SJCRH30 (cell line): Measurements from ENCODE around the gene SORCS2. TPM values are rescaled to one million over a fixed set of nuclear protein-coding genes. Genes with fewer than 3 reads are reported as not detected.

Experiments
- DNase-seq, 2 experiments: peaks; one replicate each; pipeline ENCODE4 v3.0.0-alpha.2; 2015 to 2020
- H3K27ac ChIP-seq: fragments of 250-450 bp; sonication (Bioruptor Pico); 2 replicates; pipeline ENCODE4 v1.5.1; 2020; ENCODE audit warnings: mild to moderate bottlenecking, moderate library complexity
- H3K27me3 ChIP-seq: fragments of 250-450 bp; sonication (Bioruptor Pico); 2 replicates; pipeline ENCODE4 v1.5.1; 2020; ENCODE audit warnings: mild to moderate bottlenecking, moderate library complexity
- H3K36me3 ChIP-seq: fragments of 250-450 bp; sonication (Bioruptor Pico); 2 replicates; pipeline ENCODE4 v1.5.1; 2020; ENCODE audit warnings: mild to moderate bottlenecking, moderate library complexity
- H3K4me1 ChIP-seq: fragments of 250-450 bp; sonication (Bioruptor Pico); 2 replicates; pipeline ENCODE4 v1.5.1; 2020; ENCODE audit warnings: mild to moderate bottlenecking, moderate library complexity
- H3K4me3 ChIP-seq: fragments of 250-450 bp; sonication (Bioruptor Pico); 2 replicates; pipeline ENCODE4 v1.5.1; 2020; ENCODE audit warnings: mild to moderate bottlenecking, moderate library complexity
- H3K9me3 ChIP-seq: fragments of 250-450 bp; sonication (Bioruptor Pico); replicated peaks from 2 replicates; pipeline ENCODE4 v1.5.1; 2020; ENCODE audit warnings: mild to moderate bottlenecking, moderate library complexity
- total RNA-seq: library from RNA; depleted of rRNA; stranded (reverse); fragments of >200 nt; shearing (Covaris generic); gene quantifications from 2 replicates; pipeline ENCODE4 v1.2.3, GENCODE V29; 2014

SORCS2 gene
- total RNA-seq, 1 experiment from 2014 or later = 1.4 TPM

DNA sequence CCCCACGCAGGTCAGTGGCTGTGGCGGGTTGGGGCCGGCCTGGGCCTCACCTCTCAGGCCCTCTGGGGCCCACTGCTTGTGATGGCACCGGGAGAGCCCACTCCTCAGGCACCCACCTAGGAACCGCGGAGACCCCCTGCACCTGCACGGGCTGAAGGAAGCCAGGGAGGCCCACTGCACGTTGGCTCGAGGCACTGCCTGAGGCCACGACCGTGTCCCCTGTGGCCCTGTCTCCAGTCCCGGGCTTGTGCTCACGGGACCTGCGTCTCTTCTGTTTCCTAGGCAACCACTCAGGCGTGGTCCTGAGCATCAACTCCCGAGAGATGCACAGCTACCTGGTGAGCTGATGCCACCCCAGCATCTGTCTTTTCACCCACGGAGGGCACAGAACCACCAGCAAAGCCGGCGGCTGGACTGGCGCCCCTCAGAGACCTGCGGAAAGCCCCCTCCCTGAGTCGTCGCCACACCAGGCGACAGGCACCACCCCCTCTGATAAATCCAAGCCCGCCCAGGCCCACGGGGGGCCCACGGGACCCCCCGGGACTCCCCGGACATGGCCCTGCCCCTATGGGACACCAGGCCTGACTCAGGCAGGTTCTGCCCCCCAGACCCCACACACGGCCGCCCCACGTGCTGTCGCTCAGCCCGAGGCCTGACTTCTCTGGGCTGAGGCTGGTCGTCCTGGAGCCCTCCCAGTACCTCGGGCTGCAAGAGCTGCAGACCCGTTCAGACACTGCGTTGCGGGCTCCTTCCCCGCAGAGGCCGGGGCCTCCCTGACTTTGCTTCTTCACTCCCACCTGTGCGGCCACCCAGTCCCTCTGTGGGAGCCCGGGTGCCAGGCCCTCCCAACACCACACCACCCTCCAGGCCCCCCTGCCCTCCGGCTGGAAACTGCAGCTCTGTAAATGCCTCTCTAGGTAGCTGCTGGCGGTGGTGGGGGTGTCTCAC lies 547.9 kb downstream of the SORCS2 start:
- no peak for DNase-seq
- H3K4me1 ChIP-seq = no peaks in the 10 kb centered on the region
- no peak overlapping the region for H3K4me3 ChIP-seq
- no peaks in the 10 kb centered on the region for H3K27me3 ChIP-seq
- no peak overlapping the region for H3K27ac ChIP-seq
- H3K36me3 ChIP-seq = no peaks in the 10 kb centered on the region
- no peaks in the 10 kb centered on the region for H3K9me3 ChIP-seq

DNA sequence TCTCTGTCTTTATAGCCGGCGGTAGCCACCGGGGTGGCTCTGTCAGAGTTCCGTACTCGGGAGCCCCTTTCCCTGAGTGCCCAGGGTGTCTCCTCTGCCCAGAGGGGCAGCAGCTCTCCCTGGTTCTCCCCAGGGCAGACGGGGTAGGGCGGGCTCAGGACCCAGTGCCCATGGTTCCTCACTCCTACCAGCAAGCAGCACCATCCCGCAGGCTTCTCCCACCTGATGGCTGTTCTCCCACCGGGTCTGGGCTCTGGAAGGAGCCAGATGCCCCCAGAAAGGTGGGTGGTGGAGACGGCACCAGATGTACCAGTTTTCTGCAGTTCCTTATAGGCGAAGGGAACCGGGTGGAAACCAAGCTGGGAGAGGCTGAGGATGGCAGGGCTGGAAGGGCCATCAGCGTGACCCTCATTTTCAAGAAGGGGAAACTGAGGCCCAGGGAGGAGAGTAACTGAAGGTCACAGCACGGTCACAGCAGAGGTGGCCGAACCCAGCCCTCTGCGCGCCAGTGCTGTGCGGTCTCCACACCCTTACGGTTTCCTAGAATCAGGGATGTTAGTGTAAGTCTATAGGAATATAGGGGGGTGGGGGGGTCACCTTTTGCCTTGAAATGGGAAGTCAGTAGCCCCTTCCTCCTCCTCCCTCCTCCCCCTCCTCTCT lies 548.7 kb downstream of the SORCS2 start:
- no peak overlapping the region for H3K27ac ChIP-seq
- no peaks in the 10 kb centered on the region for H3K4me1 ChIP-seq
- no peak for DNase-seq
- no peaks in the 10 kb centered on the region for H3K9me3 ChIP-seq
- no peaks in the 10 kb centered on the region for H3K27me3 ChIP-seq
- H3K4me3 ChIP-seq = no peak overlapping the region
- no peaks in the 10 kb centered on the region for H3K36me3 ChIP-seq

DNA sequence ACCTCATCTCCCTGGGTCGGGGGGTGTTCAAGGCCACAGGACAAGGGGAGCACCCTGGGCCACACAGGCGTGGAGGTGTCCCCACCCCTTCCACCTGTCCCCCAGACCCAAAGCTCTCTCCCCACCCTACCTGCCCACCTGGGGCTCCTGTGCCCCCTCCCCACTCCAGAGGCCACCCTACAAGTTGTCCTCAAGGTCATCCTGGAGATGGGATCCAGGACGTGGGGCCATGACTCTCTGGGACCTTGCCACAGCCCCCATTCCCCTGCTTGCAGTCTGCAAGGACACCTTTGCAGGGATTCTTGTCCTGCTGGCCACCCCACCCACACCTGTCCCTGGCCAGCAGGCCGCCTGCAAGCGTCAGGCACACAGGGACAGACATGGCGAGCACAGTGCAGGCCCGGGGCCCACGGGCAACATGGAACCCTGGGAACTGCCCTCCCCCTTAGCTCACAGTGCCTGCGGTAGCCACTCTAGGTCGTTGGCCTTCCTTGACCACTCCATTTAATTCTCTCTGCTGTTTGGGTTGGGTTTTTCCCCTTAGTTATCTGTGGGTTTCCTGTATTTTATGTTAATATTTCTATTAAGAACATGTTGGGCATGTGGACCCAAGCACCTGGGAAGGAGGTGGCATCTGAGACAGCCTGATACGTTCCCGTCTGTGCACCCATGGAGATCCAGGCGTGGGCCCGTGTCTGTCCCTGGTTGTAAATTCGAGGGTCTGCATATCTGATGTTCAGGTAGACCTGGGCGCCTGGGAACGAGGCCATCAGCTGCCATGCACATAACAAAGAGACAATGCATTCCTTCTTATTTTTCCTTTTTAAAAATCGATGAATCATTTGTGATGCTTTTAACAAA lies 549.8 kb downstream of the SORCS2 start:
- Histone ChIP-seq H3K4me1 (peaks cover under 1% of the 10 kb centered on the region; the same call in 1 of the 2 replicates), H3K4me3 (no peak overlapping the region), H3K9me3 (no peaks in the 10 kb centered on the region), H3K27me3 (no peaks in the 10 kb centered on the region), H3K36me3 (no peaks in the 10 kb centered on the region), H3K27ac (no peak overlapping the region)
- no peak for DNase-seq

DNA sequence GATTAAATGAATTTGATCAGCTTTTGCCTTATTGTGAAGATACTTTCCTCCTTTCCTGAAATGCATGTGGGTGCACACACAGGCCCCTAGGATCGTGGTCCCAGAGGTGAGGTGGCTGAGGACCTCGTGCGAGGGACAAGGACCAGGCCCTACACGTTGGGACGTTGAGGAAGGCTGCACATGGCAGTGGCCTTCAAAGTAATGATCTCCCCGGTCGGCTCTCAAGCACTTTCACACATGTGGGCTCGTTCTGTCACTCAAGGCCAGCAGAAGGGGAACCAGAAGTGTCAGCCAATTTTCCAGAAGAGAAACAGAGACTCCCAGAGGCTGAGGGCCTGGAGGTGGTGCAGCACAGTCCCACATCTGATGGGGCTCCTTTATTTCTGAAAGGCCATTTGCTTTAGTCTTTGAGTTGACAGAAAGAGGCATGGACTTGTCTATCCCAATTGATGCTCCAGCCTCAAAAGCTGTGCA lies 550.5 kb downstream of the SORCS2 start:
- no peaks in the 10 kb centered on the region for H3K9me3 ChIP-seq
- no peak overlapping the region for H3K4me3 ChIP-seq
- H3K27ac ChIP-seq = no peak overlapping the region
- H3K36me3 ChIP-seq = no peaks in the 10 kb centered on the region
- H3K4me1 ChIP-seq = peaks cover 4% of the 10 kb centered on the region; the same call in 1 of the 2 replicates
- no peak for DNase-seq
- H3K27me3 ChIP-seq = no peaks in the 10 kb centered on the region

DNA sequence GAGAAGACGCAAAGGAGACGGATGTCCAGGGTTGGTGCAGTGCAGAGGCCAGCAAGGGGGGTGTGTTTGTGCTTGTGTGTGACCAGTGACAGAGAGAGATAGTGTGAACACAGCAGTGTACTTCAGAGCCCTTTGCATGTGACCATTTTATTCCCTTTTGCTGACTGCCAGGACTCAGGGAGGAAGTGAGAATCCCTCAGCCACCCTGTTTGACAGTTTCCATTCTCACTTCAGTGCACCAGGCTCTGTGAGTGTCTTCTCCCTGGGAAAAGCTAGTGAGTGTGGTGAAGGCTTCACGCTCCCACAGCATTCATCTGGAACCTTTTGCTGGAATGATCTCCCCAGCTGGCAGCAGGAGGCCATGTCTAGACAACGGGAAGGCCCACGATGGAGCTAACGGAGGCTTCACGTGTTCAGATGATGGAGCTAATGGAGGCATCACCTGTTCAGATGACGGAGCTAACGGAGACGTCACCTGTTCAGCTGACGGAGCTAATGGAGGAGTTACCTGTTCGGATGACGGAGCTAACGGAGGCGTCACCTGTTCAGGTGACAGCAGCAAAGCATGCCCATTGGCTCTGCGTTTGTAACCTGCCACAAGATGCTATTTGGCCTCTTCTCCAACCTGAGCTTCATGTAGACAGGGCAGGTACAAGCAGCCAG lies 551.9 kb downstream of the SORCS2 start:
- Histone ChIP-seq H3K9me3 (no peaks in the 10 kb centered on the region), H3K27me3 (no peaks in the 10 kb centered on the region), H3K4me1 (peaks cover 4% of the 10 kb centered on the region; the same call in 1 of the 2 replicates), H3K27ac (no peak overlapping the region), H3K36me3 (no peaks in the 10 kb centered on the region), H3K4me3 (no peak overlapping the region)
- no peak for DNase-seq

DNA sequence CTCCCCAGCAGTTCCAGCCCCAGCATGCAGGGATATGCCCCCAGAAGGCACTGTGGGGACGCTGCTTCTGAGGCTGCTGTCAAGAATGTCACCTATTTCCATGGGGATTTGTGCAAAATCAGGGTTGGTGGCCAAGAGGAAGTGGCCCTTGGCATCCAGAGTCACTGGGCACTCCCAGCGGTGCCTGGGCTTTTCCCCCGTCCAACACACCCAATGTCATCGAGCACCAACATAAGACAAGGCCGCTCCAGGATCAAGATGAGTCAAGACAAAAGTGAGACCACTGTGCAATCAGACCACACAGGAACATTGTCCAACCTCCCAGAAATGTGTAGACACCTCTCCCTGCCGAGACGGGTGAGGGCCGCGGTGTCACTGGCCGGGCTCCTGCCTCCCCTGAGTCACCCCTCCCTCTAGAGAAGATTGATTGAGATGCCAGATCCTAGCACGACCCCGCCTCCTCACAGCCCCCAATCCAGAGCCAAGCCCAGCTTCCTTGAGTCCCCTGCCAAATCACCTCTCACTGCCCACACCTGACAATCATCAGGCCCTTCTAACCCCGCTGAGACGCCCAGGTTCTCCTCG lies 553.1 kb downstream of the SORCS2 start:
- Histone ChIP-seq H3K4me3 (no peak overlapping the region), H3K4me1 (peaks cover 4% of the 10 kb centered on the region; the same call in 1 of the 2 replicates), H3K27me3 (no peaks in the 10 kb centered on the region), H3K9me3 (no peaks in the 10 kb centered on the region), H3K36me3 (no peaks in the 10 kb centered on the region), H3K27ac (no peak overlapping the region)
- no peak for DNase-seq

DNA sequence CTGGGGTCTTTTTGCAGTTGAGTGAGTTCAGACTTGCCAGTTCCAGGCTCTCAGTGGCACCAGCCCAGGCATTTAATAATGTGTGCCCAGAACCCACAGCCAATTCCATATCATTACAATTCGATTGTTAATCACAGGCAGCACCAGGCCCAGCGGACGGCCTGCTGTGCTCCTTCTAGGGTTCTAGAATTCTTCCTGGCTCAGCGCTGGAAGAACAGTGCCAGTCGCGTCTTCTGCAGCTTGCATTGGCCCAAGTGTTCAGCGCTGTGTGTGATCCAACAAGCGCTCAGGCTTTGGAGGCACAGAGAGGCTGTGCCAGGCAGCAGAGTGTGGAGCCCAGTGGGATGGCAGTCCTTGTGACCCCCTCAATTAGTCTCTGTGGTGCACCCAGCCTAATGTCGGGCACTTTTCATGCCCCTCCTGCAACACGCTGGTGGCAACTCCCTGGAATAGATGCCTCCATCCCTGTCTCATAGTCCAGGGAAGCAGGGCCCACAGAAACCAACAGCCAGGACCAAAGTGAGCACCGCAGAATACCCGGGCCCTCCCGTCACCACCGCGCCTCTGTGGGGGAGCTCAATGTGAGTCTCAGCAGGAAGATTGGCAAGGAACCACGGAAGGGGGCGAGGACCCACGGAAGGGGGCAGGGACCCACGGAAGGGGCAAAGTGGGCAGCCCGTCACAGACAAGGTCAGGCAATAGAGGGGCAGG lies 554.2 kb downstream of the SORCS2 start:
- no peak for DNase-seq
- Histone ChIP-seq H3K9me3 (no peaks in the 10 kb centered on the region), H3K27me3 (no peaks in the 10 kb centered on the region), H3K4me1 (peaks cover 4% of the 10 kb centered on the region; the same call in 1 of the 2 replicates), H3K36me3 (no peaks in the 10 kb centered on the region), H3K4me3 (no peak overlapping the region), H3K27ac (no peak overlapping the region)

DNA sequence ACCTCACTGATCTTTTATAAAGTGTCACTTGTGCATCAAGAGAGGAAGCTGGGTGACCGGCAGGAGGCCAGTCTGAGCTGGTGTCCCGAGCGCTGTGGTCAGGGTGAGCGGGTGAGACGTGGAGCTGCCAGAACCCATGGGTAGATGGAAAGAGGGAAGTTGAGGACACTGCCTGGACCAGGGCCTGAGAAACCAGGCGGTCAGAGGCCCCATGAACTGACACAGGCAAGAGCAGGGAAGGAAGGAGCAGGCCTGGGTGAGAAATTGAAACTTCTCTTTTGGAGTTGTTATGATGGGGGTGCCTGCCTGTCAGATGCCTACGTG lies 554.7 kb downstream of the SORCS2 start:
- no peak overlapping the region for H3K27ac ChIP-seq
- no peaks in the 10 kb centered on the region for H3K9me3 ChIP-seq
- DNase-seq = no peak

DNA sequence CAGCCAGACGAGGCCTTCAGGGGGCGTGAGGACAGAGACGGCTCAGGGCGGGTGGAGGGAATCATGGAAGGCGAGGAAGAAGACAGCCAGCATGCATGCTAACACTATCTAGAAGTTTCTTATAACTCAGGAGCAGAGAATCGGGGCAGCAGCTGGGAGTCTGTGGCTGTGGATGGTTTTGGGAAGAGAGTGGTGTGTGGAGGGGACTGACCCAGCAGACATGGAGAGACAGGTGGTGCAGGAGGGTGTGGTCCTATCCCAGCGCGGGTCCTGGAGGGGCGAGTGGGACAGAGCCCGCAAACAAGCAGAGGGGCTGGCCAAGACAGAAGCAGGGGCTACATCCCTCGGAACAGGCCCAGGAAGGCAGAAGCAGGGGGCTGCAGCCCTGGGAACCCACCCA lies 555.2 kb downstream of the SORCS2 start:
- H3K27me3 ChIP-seq = no peaks in the 10 kb centered on the region
- peaks cover 4% of the 10 kb centered on the region; the same call in 1 of the 2 replicates for H3K4me1 ChIP-seq
- no peak overlapping the region for H3K27ac ChIP-seq
- H3K4me3 ChIP-seq = no peak overlapping the region
- DNase-seq = peak; percentile 38 to 57
- no peaks in the 10 kb centered on the region for H3K36me3 ChIP-seq
- H3K9me3 ChIP-seq = no peaks in the 10 kb centered on the region

More for the DNA sequence above, 554.7 kb downstream of the SORCS2 start:
- Histone ChIP-seq H3K36me3 (no peaks in the 10 kb centered on the region), H3K4me1 (peaks cover 4% of the 10 kb centered on the region; the same call in 1 of the 2 replicates), H3K27me3 (no peaks in the 10 kb centered on the region), H3K4me3 (no peak overlapping the region)

DNA sequence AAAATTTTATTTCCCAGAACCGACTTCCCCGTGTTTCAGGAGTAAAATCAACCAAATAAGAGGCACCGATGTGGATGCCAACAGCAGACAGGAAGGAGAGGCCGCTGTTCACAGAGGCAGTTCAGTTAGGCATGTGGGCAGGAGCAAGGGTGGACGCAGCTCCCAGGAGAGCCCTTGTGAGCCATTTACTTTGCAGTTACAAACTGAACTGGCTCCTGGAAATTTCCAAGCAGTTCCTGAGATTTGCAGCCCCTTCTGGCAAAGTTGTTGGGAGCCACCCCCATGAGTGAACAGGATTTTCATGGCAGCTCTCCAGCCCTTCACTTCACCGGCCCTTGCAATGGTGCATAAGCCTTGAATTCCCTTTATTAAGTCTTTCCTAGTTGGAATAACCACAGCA lies 558.2 kb downstream of the SORCS2 start:
- H3K27ac ChIP-seq = no peak overlapping the region
- H3K4me1 ChIP-seq = peaks cover 4% of the 10 kb centered on the region; the same call in 1 of the 2 replicates
- no peak for DNase-seq
- no peak overlapping the region for H3K4me3 ChIP-seq
- H3K27me3 ChIP-seq = no peaks in the 10 kb centered on the region
- no peaks in the 10 kb centered on the region for H3K36me3 ChIP-seq
- no peaks in the 10 kb centered on the region for H3K9me3 ChIP-seq

DNA sequence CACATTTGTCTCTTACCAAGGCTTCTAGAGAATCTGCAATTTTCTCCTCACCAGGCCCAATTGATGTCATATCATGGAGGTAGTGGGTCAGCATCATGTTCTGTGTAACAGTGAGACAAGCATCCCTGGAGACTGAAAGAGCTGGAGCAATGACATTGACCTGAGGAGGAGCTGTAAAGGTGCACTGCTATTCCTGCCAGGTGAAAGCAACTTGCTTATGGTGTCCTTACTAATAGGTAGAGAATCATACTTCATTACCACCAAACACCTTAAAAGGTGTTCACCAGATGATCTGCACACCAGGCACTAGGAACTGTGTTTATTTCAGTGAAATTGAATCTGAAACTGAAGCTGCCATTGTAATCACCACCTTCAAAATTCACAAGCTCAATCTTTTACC lies 558.6 kb downstream of the SORCS2 start:
- Histone ChIP-seq H3K4me3 (no peak overlapping the region), H3K36me3 (no peaks in the 10 kb centered on the region), H3K27me3 (no peaks in the 10 kb centered on the region), H3K9me3 (no peaks in the 10 kb centered on the region), H3K27ac (no peak overlapping the region), H3K4me1 (peaks cover 4% of the 10 kb centered on the region; the same call in 1 of the 2 replicates)
- DNase-seq = no peak

DNA sequence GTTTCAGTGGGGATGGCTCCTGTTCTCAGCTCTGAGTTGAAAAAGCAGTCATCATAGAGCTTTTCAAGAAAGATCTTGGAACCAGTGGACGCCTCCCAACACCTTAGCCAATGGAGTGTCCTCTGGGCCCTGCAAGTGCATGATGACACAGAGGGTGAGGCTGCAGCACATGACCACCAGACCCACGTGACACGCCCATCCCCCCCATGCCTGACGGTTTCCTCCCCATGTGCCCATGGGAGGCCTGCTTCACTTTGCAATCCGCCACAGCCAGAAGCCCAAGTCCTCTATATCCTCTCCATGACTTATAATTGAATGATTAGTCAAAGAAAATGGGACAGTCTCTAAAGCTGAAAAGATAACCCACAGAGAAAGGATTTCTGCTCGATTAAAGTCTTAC lies 560.3 kb downstream of the SORCS2 start:
- no peak overlapping the region for H3K27ac ChIP-seq
- no peaks in the 10 kb centered on the region for H3K36me3 ChIP-seq
- no peak overlapping the region for H3K4me3 ChIP-seq
- DNase-seq = no peak
- H3K27me3 ChIP-seq = no peaks in the 10 kb centered on the region
- H3K9me3 ChIP-seq = no peaks in the 10 kb centered on the region
- peaks cover 10% of the 10 kb centered on the region for H3K4me1 ChIP-seq

DNA sequence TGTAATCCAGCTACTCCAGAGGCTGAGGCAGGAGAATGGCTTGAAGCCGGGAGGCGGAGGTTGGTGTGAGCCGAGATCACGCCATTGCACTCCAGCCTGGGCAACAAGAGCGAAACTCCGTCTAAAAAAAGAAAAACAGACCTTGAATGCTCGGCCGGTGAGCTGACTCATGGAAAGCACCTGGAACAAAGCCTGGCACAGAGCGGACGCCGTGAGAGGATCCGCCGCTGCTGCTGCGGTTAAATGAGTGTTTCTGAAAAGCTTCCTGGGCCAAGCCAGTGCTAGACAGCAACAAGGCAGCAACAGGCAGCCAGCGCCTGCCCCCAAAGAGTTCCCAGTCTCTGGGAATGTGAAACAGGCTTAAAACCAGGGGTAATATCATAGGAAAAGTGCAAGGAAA lies 560.9 kb downstream of the SORCS2 start:
- H3K4me3 ChIP-seq = no peak overlapping the region
- H3K4me1 ChIP-seq = peaks cover 14% of the 10 kb centered on the region
- no peaks in the 10 kb centered on the region for H3K36me3 ChIP-seq
- H3K9me3 ChIP-seq = no peaks in the 10 kb centered on the region
- DNase-seq = no peak
- H3K27me3 ChIP-seq = no peaks in the 10 kb centered on the region
- H3K27ac ChIP-seq = no peak overlapping the region
